Coronary artery (tissue), 2 donors: ENCODE results near the gene FCRL6.

Experiments
- DNase-seq: peaks from one replicate; pipeline ENCODE4 v3.0.0-alpha.2; 2017; ENCODE audit warnings: low spot score
- H3K27ac ChIP-seq, 2 donors: fragments of 200-600 bp; sonication (generic); one replicate each; pipeline ENCODE4 v1.5.1; 2016 to 2019
- H3K4me3 ChIP-seq: fragments of 200-600 bp; sonication (generic); 2 replicates; pipeline ENCODE4 v1.5.1; 2016; ENCODE audit warnings: mild to moderate bottlenecking, moderate library complexity
- TF ChIP-seq, protein P1 (sequence below): fragments of 200-600 bp; sonication (generic); IDR thresholded peaks from one replicate; pipeline ENCODE4 v1.5.1; 2019; ENCODE audit warnings: antibody characterized with exemption

The FCRL6 gene

DNA sequence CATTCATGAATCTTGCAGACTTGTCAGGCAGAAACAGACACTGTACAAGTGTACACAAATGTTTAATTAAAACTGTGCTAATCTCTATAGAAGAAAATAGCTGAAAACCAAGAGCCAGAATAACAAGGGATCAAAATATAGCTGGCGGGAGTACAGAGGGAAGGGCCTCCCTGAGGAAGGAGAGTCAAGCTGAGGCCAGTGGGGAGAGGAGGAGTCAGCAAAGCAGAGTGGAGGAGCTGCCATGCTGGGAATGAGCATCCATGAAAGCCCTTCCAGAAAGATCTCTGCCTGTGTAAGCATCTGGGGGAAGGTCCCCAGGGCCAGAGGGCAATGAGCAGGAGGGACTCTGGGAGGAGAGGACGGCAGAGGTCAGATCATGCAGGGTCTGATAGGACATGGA lies 39.6 kb downstream of the FCRL6 start:
- Histone ChIP-seq H3K4me3 (no peak overlapping the region), H3K27ac (no peak overlapping the region)
- no peak for DNase-seq
- TF ChIP-seq, protein P1, sequence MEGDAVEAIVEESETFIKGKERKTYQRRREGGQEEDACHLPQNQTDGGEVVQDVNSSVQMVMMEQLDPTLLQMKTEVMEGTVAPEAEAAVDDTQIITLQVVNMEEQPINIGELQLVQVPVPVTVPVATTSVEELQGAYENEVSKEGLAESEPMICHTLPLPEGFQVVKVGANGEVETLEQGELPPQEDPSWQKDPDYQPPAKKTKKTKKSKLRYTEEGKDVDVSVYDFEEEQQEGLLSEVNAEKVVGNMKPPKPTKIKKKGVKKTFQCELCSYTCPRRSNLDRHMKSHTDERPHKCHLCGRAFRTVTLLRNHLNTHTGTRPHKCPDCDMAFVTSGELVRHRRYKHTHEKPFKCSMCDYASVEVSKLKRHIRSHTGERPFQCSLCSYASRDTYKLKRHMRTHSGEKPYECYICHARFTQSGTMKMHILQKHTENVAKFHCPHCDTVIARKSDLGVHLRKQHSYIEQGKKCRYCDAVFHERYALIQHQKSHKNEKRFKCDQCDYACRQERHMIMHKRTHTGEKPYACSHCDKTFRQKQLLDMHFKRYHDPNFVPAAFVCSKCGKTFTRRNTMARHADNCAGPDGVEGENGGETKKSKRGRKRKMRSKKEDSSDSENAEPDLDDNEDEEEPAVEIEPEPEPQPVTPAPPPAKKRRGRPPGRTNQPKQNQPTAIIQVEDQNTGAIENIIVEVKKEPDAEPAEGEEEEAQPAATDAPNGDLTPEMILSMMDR = no peak

GRCh38 chr1:159843459-159843858 lies 41.3 kb downstream of the FCRL6 start:
- TF ChIP-seq, protein P1 = no peak
- no peak for DNase-seq
- H3K27ac ChIP-seq = no peak overlapping the region
- no peak overlapping the region for H3K4me3 ChIP-seq

GRCh38 chr1:159845751-159846629 lies 43.8 kb downstream of the FCRL6 start:
- no peak for DNase-seq
- no peak overlapping the region for H3K27ac ChIP-seq

DNA sequence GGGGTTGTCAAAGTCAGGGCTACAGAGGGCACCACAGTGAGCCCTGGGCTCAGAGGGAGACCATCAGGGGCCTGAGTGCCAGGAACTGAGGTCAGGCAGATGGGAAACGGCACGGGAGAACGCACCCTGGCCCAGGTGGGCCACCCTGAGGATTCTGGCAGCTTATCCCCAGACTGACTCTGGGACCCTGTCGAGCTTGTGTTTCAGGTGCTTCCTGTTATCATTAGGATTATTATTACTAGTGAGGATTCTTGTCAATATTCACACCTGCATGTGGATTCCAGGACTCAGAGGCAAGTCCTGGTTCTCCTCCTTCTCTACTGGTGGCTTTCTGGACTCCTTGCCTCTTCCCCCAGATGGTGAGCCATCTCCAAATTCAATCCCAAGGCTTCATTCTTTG lies 45.1 kb downstream of the FCRL6 start:
- TF ChIP-seq, protein P1 = no peak
- Histone ChIP-seq H3K4me3 (no peak overlapping the region), H3K27ac (no peak overlapping the region)
- no peak for DNase-seq

More at GRCh38 chr1:159845751-159846629, 43.8 kb downstream of the FCRL6 start:
- TF ChIP-seq, protein P1 = no peak
- H3K4me3 ChIP-seq = no peak overlapping the region

- TF ChIP-seq, protein P1 = no peak
- no peak for DNase-seq
- no peak overlapping the region for H3K4me3 ChIP-seq
- H3K27ac ChIP-seq = no peak overlapping the region
Measured at GRCh38 chr1:159848326-159848725, 46.2 kb downstream of the FCRL6 start.

DNA sequence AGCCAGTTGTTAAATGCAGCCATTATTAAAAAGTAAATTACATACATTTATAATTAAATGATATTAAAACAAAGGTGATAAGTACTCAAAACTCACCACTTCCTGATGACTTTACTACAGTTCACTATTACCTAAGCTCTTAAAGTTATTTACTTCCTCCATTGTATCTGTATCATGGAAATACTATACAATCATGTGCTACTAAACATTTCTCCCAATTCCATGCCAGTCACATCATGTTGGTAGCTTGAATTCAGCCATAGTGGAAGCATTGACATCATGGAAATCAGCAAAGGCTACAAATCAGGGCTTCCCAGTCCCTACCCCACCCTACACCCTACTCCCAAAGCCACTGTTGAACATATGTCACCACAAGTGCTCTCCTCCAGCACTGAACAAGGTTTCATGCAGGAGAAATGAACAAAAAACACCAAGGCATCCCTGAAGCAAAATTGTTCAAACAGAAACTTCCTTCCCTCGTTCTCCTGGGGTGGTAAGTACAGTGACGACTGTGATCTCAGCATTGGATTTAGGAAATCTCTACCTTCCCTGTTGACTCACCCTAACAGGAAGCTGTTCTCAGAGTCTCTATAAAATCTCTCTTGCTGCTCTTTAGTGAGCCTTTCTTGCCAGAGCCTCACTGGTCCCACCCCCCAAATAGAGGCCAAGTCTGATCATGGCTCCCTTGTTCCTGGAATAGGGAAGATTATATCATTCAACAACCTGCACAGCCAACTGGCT lies 47.6 kb downstream of the FCRL6 start:
- DNase-seq = no peak
- no peak overlapping the region for H3K27ac ChIP-seq
- TF ChIP-seq, protein P1 = no peak
- H3K4me3 ChIP-seq = no peak overlapping the region
